Neural progenitor cell (in vitro differentiated cells): ENCODE results near the gene HM13.

Experiments
- EZH2phosphoT487 ChIP-seq: fragments of 200-600 bp; sonication (generic); IDR thresholded peaks from 2 replicates; pipeline ENCODE4 v1.6.1; 2017; ENCODE audit warnings: antibody characterized with exemption
- TF ChIP-seq, protein P1 (sequence below): fragments of 200-600 bp; sonication (generic); IDR thresholded peaks from 2 replicates; pipeline ENCODE4 v1.5.1; 2017; ENCODE audit warnings: antibody characterized with exemption, mild to moderate bottlenecking

DNA sequence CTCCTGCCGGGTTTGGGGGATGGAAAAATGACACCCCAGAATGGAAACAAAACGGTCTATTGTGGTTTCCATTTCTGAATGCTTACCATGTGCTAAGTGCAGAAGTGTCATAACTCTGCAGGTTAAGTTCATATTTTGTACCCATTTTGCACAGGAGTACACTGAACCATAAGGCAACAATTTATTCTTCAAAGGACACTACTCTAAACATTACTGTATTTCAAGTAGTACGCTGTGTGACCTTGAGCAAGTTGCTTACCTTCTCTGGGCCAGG is 81.1 kb downstream of the HM13 start:
- TF ChIP-seq, protein P1, sequence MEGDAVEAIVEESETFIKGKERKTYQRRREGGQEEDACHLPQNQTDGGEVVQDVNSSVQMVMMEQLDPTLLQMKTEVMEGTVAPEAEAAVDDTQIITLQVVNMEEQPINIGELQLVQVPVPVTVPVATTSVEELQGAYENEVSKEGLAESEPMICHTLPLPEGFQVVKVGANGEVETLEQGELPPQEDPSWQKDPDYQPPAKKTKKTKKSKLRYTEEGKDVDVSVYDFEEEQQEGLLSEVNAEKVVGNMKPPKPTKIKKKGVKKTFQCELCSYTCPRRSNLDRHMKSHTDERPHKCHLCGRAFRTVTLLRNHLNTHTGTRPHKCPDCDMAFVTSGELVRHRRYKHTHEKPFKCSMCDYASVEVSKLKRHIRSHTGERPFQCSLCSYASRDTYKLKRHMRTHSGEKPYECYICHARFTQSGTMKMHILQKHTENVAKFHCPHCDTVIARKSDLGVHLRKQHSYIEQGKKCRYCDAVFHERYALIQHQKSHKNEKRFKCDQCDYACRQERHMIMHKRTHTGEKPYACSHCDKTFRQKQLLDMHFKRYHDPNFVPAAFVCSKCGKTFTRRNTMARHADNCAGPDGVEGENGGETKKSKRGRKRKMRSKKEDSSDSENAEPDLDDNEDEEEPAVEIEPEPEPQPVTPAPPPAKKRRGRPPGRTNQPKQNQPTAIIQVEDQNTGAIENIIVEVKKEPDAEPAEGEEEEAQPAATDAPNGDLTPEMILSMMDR, result no peak
- no peak for TF ChIP-seq EZH2phosphoT487
